GM12892 (cell line): ENCODE measurements around the gene NEBL.

Experiments
- POLR2A ChIP-seq: IDR thresholded peaks from 2 replicates; pipeline ENCODE4 v1.6.1; 2011; ENCODE audit warnings: low read depth, low read length, control low read depth
- TAF1 ChIP-seq: IDR thresholded peaks from 2 replicates; pipeline ENCODE4 v1.6.1; 2011; ENCODE audit warnings: low read depth, mild to moderate bottlenecking, control low read depth, low read length, borderline replicate concordance

- TF ChIP-seq POLR2A (no peak), TAF1 (no peak)
These were observed 5.8 kb downstream of the NEBL start for GRCh38 chr10:20891338-20891714.
